Urinary bladder (tissue), 4 donors: ENCODE measurements around the gene ADK. TPM values are rescaled to one million over a fixed set of nuclear protein-coding genes. Genes with fewer than 3 reads are reported as not detected.
A peak's percentile ranks its signal among the peaks of the same experiment; 100 is the strongest.
"Not testable (repeated sequence)": the region's sequence is repeated elsewhere in the genome, so short reads cannot be mapped to it uniquely, and the experiment has no call there.

ENCODE experiments used
- DNase-seq: peaks from one replicate; pipeline ENCODE4 v3.0.0-alpha.2; 2015; ENCODE audit errors: extremely low spot score
- H3K27ac ChIP-seq: one replicate; pipeline ENCODE4 v1.5.1; 2013; ENCODE audit warnings: low read depth, mild to moderate bottlenecking, moderate library complexity
- H3K36me3 ChIP-seq: one replicate; pipeline ENCODE4 v1.6.1; 2013; ENCODE audit warnings: mild to moderate bottlenecking, moderate library complexity; ENCODE audit not compliant: insufficient read depth
- H3K4me1 ChIP-seq: one replicate; pipeline ENCODE4 v1.6.1; 2013; ENCODE audit warnings: mild to moderate bottlenecking, moderate library complexity; ENCODE audit not compliant: insufficient read depth
- H3K4me3 ChIP-seq: one replicate; pipeline ENCODE4 v1.5.1; 2013; ENCODE audit warnings: low read depth, low read length
- WGBS: extraction: QIAGEN DNeasy Blood & Tissue Kit; methylation state at CpG from one replicate; pipeline ENCODE4 v1.1.7; 2013; 5-methylcytosine and 5-hydroxymethylcytosine counted together
- polyA plus RNA-seq: library from polyadenylated mRNA; stranded (reverse); fragments of 200-250 nt; gene quantifications from one replicate; pipeline ENCODE4 v1.2.3, GENCODE V29; 2013
- total RNA-seq: library from RNA; depleted of rRNA; stranded (reverse); fragments of >200 nt; gene quantifications from one replicate; pipeline ENCODE4 v1.2.3, GENCODE V29; 2014
- donor health status: healthy with polysubstance abuse.
- donor health status: healthy.

ADK gene
- total and polyA plus RNA-seq, 2 donors, result 14.2 to 42.8 TPM

- WGBS, result 81% methylated on average over 4 of the region's 4 CpGs
- no peak for DNase-seq
- Histone ChIP-seq H3K4me3 (no peak overlapping the region), H3K36me3 (no peaks in the 10 kb centered on the region), H3K4me1 (no peaks in the 10 kb centered on the region), H3K27ac (no peak overlapping the region)
These were observed 141.9 kb downstream of the ADK start for GRCh38 chr10:74292871-74293427.

- WGBS, result 52% methylated on average over 1 of the region's 1 CpG
These were observed 142.8 kb downstream of the ADK start for GRCh38 chr10:74293686-74294371.

GRCh38 chr10:74297389-74298080, 146.5 kb downstream of the ADK start:
- Histone ChIP-seq H3K36me3 (no peaks in the 10 kb centered on the region), H3K4me1 (no peaks in the 10 kb centered on the region), H3K4me3 (no peak overlapping the region), H3K27ac (no peak overlapping the region)
- no peak for DNase-seq
- 88% methylated on average over 2 of the region's 2 CpGs for WGBS

More at GRCh38 chr10:74293686-74294371, 142.8 kb downstream of the ADK start:
- DNase-seq, result peak; percentile 29
- no peaks in the 10 kb centered on the region for H3K4me1 ChIP-seq
- H3K27ac ChIP-seq, result peak overlapping the region; percentile 23
- no peak overlapping the region for H3K4me3 ChIP-seq
- H3K36me3 ChIP-seq, result no peaks in the 10 kb centered on the region

GRCh38 chr10:74300074-74300621, 149.1 kb downstream of the ADK start:
- H3K27ac ChIP-seq, H3K4me1 ChIP-seq, H3K4me3 ChIP-seq, DNase-seq, H3K36me3 ChIP-seq: not testable (repeated sequence)
- 96% methylated on average over 2 of the region's 2 CpGs for WGBS

GRCh38 chr10:74300666-74301065, 149.6 kb downstream of the ADK start:
- no peaks in the 10 kb centered on the region for H3K36me3 ChIP-seq
- WGBS, result 2% methylated on average over 1 of the region's 1 CpG
- H3K4me1 ChIP-seq, result no peaks in the 10 kb centered on the region
- no peak for DNase-seq
- H3K4me3 ChIP-seq, result no peak overlapping the region
- no peak overlapping the region for H3K27ac ChIP-seq

- H3K4me1 ChIP-seq, result no peaks in the 10 kb centered on the region
- H3K27ac ChIP-seq, result no peak overlapping the region
- H3K4me3 ChIP-seq, result no peak overlapping the region
- no peaks in the 10 kb centered on the region for H3K36me3 ChIP-seq
- no peak for DNase-seq
- 96% methylated on average over 3 of the region's 3 CpGs for WGBS
These were observed 154.7 kb downstream of the ADK start for GRCh38 chr10:74305730-74306129.

- 76% methylated on average over 3 of the region's 3 CpGs for WGBS
- H3K27ac ChIP-seq, result no peak overlapping the region
These were observed 155.4 kb downstream of the ADK start for GRCh38 chr10:74306227-74306982.

GRCh38 chr10:74307061-74307651, 156.1 kb downstream of the ADK start:
- no peaks in the 10 kb centered on the region for H3K36me3 ChIP-seq
- H3K27ac ChIP-seq, result no peak overlapping the region
- WGBS, result 80% methylated on average over 3 of the region's 3 CpGs
- DNase-seq, result no peak
- no peak overlapping the region for H3K4me3 ChIP-seq
- H3K4me1 ChIP-seq, result no peaks in the 10 kb centered on the region

More at GRCh38 chr10:74306227-74306982, 155.4 kb downstream of the ADK start:
- no peak overlapping the region for H3K4me3 ChIP-seq
- no peaks in the 10 kb centered on the region for H3K36me3 ChIP-seq
- DNase-seq, result no peak
- H3K4me1 ChIP-seq, result no peaks in the 10 kb centered on the region

GRCh38 chr10:74310652-74311257, 159.7 kb downstream of the ADK start:
- WGBS, result 87% methylated on average over 2 of the region's 2 CpGs
- DNase-seq, result no peak
- no peak overlapping the region for H3K27ac ChIP-seq
- no peak overlapping the region for H3K4me3 ChIP-seq
- H3K4me1 ChIP-seq, result no peaks in the 10 kb centered on the region
- no peaks in the 10 kb centered on the region for H3K36me3 ChIP-seq

GRCh38 chr10:74314166-74314565, 163.1 kb downstream of the ADK start:
- WGBS, result 56% methylated on average over 1 of the region's 1 CpG
- Histone ChIP-seq H3K27ac (no peak overlapping the region), H3K36me3 (no peaks in the 10 kb centered on the region), H3K4me3 (no peak overlapping the region), H3K4me1 (no peaks in the 10 kb centered on the region)
- no peak for DNase-seq

GRCh38 chr10:74320026-74320425, 169.0 kb downstream of the ADK start:
- 98% methylated on average over 1 of the region's 1 CpG for WGBS
- no peak overlapping the region for H3K4me3 ChIP-seq

GRCh38 chr10:74320717-74321116, 169.7 kb downstream of the ADK start:
- no peaks in the 10 kb centered on the region for H3K36me3 ChIP-seq
- 98% methylated on average over 4 of the region's 4 CpGs for WGBS
- H3K4me1 ChIP-seq, result no peaks in the 10 kb centered on the region
- no peak overlapping the region for H3K4me3 ChIP-seq
- H3K27ac ChIP-seq, result no peak overlapping the region
- DNase-seq, result no peak

More at GRCh38 chr10:74320026-74320425, 169.0 kb downstream of the ADK start:
- Histone ChIP-seq H3K27ac (no peak overlapping the region), H3K36me3 (no peaks in the 10 kb centered on the region), H3K4me1 (no peaks in the 10 kb centered on the region)
- DNase-seq, result no peak

GRCh38 chr10:74322141-74322540, 171.1 kb downstream of the ADK start:
- H3K36me3 ChIP-seq, result no peaks in the 10 kb centered on the region
- no peak overlapping the region for H3K4me3 ChIP-seq
- H3K27ac ChIP-seq, result no peak overlapping the region
- no peak for DNase-seq
- WGBS, result 91% methylated on average over 4 of the region's 4 CpGs
- no peaks in the 10 kb centered on the region for H3K4me1 ChIP-seq
